ENCODE data around the gene TNRC6C.

DNA sequence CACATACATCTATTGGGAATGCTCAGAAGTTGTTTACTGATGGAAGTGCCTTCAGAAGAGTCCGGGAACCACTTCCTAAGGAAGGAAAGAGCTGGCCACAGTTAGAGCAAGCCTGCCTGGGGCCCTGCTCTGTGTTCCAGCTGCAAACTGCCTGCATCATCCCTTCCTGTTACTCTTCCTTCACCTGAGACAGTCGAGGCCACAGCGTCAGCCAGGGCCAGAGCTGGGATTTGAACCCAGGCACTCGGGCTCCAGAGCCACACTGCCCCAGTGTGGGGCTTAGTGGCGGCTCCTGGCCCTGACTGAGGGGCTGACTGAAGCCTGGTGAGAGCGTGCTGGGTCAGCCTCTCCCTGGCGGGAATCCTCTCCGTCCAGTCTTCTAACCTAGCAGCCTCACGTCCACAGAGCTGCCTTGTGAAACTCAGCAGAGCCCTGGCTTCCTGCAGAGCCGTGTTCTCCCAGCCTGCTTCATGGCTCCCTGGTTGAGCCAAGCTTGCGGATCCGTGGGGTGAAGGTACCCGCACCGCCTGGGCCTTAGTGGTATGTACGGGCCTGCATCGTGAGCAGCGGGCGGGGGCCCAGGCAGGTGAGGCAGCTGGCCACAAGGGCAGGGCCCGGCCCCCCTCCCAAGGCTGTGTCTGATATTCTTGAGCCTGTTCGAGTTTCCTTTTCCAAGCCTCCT lies 183.1 kb downstream of the TNRC6C start:
- TF ChIP-seq, protein P1, sequence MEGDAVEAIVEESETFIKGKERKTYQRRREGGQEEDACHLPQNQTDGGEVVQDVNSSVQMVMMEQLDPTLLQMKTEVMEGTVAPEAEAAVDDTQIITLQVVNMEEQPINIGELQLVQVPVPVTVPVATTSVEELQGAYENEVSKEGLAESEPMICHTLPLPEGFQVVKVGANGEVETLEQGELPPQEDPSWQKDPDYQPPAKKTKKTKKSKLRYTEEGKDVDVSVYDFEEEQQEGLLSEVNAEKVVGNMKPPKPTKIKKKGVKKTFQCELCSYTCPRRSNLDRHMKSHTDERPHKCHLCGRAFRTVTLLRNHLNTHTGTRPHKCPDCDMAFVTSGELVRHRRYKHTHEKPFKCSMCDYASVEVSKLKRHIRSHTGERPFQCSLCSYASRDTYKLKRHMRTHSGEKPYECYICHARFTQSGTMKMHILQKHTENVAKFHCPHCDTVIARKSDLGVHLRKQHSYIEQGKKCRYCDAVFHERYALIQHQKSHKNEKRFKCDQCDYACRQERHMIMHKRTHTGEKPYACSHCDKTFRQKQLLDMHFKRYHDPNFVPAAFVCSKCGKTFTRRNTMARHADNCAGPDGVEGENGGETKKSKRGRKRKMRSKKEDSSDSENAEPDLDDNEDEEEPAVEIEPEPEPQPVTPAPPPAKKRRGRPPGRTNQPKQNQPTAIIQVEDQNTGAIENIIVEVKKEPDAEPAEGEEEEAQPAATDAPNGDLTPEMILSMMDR (IDR thresholded peaks at IDR 0.05; ENCODE audit: borderline replicate concordance, extremely low read depth, low read length, poor library complexity, severe bottlenecking) = no peak
- no peak for TF ChIP-seq EZH2 (IDR thresholded peaks at IDR 0.05; ENCODE audit: borderline replicate concordance, low read depth, low read length, severe bottlenecking)
